Measurements from ENCODE around the gene TNNT2.

The TNNT2 gene

DNA sequence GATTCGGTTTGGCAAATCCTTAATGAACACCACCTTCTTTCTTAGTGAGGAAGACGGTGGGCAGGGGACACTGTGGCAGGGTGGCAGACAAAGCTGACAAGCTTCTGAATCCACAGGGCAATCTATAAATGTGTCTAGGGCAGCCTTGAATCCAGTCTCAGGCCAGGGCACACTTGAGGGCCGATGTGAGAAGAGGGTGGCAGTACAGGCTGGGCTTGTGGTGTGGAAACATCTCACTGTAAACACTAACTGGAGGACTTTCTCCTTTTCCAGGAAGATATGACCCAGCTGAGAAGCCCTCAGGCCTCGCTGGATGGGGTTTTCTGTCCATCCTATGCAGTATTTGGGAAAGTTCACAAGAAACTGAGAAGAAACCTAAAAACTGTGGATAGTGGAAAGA, 47.7 kb downstream of the TNNT2 start:
- Histone ChIP-seq H4K91ac (ENCODE audit: low read depth, low read length, poor library complexity) (no peak overlapping the region), H2AFZ (ENCODE audit: low read length) (no peak overlapping the region), H3K14ac (ENCODE audit: low read length) (no peak overlapping the region), H3K18ac (ENCODE audit: low read length) (no peak overlapping the region), H2BK120ac (ENCODE audit: low read depth, low read length) (no peak overlapping the region), H2BK12ac (ENCODE audit: low read length) (no peak overlapping the region), H3K27ac (replicated peaks; ENCODE audit: low read length) (no peak overlapping the region), H2BK5ac (ENCODE audit: low read length) (no peak overlapping the region), H3K36me3 (replicated peaks in 1 of 2; ENCODE audit: control insufficient read depth in 2 of 2, insufficient read depth in 2 of 2, low read length in 2 of 2) (no peaks in the 10 kb centered on the region), H2BK15ac (ENCODE audit: low read length) (no peak overlapping the region), H3K9me3 (replicated peaks in 1 of 2; ENCODE audit: control insufficient read depth in 2 of 2, insufficient read depth in 1 of 2, low read depth in 1 of 2, low read length in 2 of 2) (no peaks in the 10 kb centered on the region), H3K9ac (ENCODE audit: low read depth, low read length, poor library complexity) (no peak overlapping the region), H3K4me2 (ENCODE audit: insufficient read depth, low read length, poor library complexity, severe bottlenecking) (no peak overlapping the region), H3K79me1 (ENCODE audit: low read depth, low read length) (no peaks in the 10 kb centered on the region), H3K27me3 (ENCODE audit: control insufficient read depth in 3 of 3, insufficient read depth in 3 of 3, low read depth in 1 of 3, low read length in 3 of 3) (peaks cover 0 to 30% (median 0%) of the 10 kb centered on the region in 3 experiments), H3K4me1 (ENCODE audit: control insufficient read depth in 2 of 2, insufficient read depth in 1 of 2, low read depth in 1 of 2, low read length in 2 of 2) (peaks cover 0 to 4% of the 10 kb centered on the region in 2 donors), H2AK5ac (ENCODE audit: low read depth, low read length) (no peak overlapping the region), H3K4ac (ENCODE audit: low read length) (no peak overlapping the region), H3K4me3 (ENCODE audit: low read length in 2 of 2) (no peak overlapping the region), H3K23ac (ENCODE audit: low read depth, low read length, poor library complexity) (no peak overlapping the region), H4K8ac (ENCODE audit: low read depth, low read length) (no peak overlapping the region)
- DNase-seq (ENCODE audit: low spot score): no peak
- WGBS, 2 donors (ENCODE audit: extremely low coverage in 2 of 2, insufficient read length in 2 of 2, insufficient replicate concordance in 1 of 2): no CpG with 5 or more reads among the region's 4 CpGs

DNA sequence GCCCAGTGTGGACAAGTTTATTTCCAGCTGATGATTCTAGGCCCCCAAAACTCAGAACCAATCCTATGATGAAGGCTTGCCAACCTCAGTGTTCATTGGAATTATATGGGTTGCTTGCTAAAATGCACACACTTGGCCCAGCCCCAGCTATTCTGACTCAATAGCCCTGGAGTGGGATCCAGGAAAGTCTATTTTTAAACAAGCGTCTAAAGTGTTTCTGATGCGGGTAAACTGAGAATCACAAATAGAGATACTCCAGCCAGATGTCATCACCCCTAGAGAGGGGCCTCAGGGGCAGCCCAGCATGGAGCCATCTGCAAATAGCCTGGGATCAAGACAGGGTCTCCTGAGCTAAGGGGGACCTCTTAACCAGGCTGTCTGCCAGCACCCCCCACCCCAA, 48.2 kb downstream of the TNNT2 start:
- Histone ChIP-seq H3K9me3 (replicated peaks in 1 of 2; ENCODE audit: control insufficient read depth in 2 of 2, insufficient read depth in 1 of 2, low read depth in 1 of 2, low read length in 2 of 2) (no peaks in the 10 kb centered on the region), H3K4me1 (ENCODE audit: control insufficient read depth in 2 of 2, insufficient read depth in 1 of 2, low read depth in 1 of 2, low read length in 2 of 2) (no peaks in the 10 kb centered on the region), H2BK12ac (ENCODE audit: low read length) (no peak overlapping the region), H2BK120ac (ENCODE audit: low read depth, low read length) (no peak overlapping the region), H2AFZ (ENCODE audit: low read length) (no peak overlapping the region), H3K27ac (replicated peaks; ENCODE audit: low read length) (no peak overlapping the region), H3K23ac (ENCODE audit: low read depth, low read length, poor library complexity) (no peak overlapping the region), H3K27me3 (ENCODE audit: control insufficient read depth in 3 of 3, insufficient read depth in 3 of 3, low read depth in 1 of 3, low read length in 3 of 3) (peaks cover 0 to 30% (median 0%) of the 10 kb centered on the region in 3 experiments), H4K91ac (ENCODE audit: low read depth, low read length, poor library complexity) (no peak overlapping the region), H3K36me3 (replicated peaks in 1 of 2; ENCODE audit: control insufficient read depth in 2 of 2, insufficient read depth in 2 of 2, low read length in 2 of 2) (no peaks in the 10 kb centered on the region), H3K79me1 (ENCODE audit: low read depth, low read length) (no peaks in the 10 kb centered on the region), H2AK5ac (ENCODE audit: low read depth, low read length) (no peak overlapping the region), H3K4me3 (ENCODE audit: low read length in 2 of 2) (no peak overlapping the region), H4K8ac (ENCODE audit: low read depth, low read length) (no peak overlapping the region), H3K4me2 (ENCODE audit: insufficient read depth, low read length, poor library complexity, severe bottlenecking) (no peak overlapping the region), H3K14ac (ENCODE audit: low read length) (no peak overlapping the region), H3K4ac (ENCODE audit: low read length) (no peak overlapping the region), H2BK5ac (ENCODE audit: low read length) (no peak overlapping the region), H3K9ac (ENCODE audit: low read depth, low read length, poor library complexity) (no peak overlapping the region), H2BK15ac (ENCODE audit: low read length) (no peak overlapping the region), H3K18ac (ENCODE audit: low read length) (no peak overlapping the region)
- WGBS, 2 donors (ENCODE audit: extremely low coverage in 2 of 2, insufficient read length in 2 of 2, insufficient replicate concordance in 1 of 2): no CpG with 5 or more reads among the region's 2 CpGs
- DNase-seq (ENCODE audit: low spot score): no peak

- no peak overlapping the region for H3K18ac ChIP-seq (ENCODE audit: low read length)
- no peaks in the 10 kb centered on the region for H3K36me3 ChIP-seq (replicated peaks in 1 of 2; ENCODE audit: control insufficient read depth in 2 of 2, insufficient read depth in 2 of 2, low read length in 2 of 2)
- H2AK5ac ChIP-seq (ENCODE audit: low read depth, low read length): no peak overlapping the region
- H2BK120ac ChIP-seq (ENCODE audit: low read depth, low read length): no peak overlapping the region
- H4K91ac ChIP-seq (ENCODE audit: low read depth, low read length, poor library complexity): no peak overlapping the region
- no CpG with 5 or more reads among the region's 4 CpGs for WGBS, 2 donors (ENCODE audit: extremely low coverage in 2 of 2, insufficient read length in 2 of 2, insufficient replicate concordance in 1 of 2)
- H3K4me3 ChIP-seq (ENCODE audit: low read length in 2 of 2): no peak overlapping the region
- H3K27me3 ChIP-seq (ENCODE audit: control insufficient read depth in 3 of 3, insufficient read depth in 3 of 3, low read depth in 1 of 3, low read length in 3 of 3): peaks cover 0 to 33% (median 0%) of the 10 kb centered on the region in 3 experiments
- DNase-seq (ENCODE audit: low spot score): no peak
- no peak overlapping the region for H3K27ac ChIP-seq (replicated peaks; ENCODE audit: low read length)
- no peaks in the 10 kb centered on the region for H3K4me1 ChIP-seq (ENCODE audit: control insufficient read depth in 2 of 2, insufficient read depth in 1 of 2, low read depth in 1 of 2, low read length in 2 of 2)
- no peak overlapping the region for H3K4ac ChIP-seq (ENCODE audit: low read length)
- no peak overlapping the region for H4K8ac ChIP-seq (ENCODE audit: low read depth, low read length)
- H2BK12ac ChIP-seq (ENCODE audit: low read length): no peak overlapping the region
- H2AFZ ChIP-seq (ENCODE audit: low read length): no peak overlapping the region
- no peak overlapping the region for H3K23ac ChIP-seq (ENCODE audit: low read depth, low read length, poor library complexity)
- no peaks in the 10 kb centered on the region for H3K79me1 ChIP-seq (ENCODE audit: low read depth, low read length)
- no peak overlapping the region for H3K4me2 ChIP-seq (ENCODE audit: insufficient read depth, low read length, poor library complexity, severe bottlenecking)
- no peaks in the 10 kb centered on the region for H3K9me3 ChIP-seq (replicated peaks in 1 of 2; ENCODE audit: control insufficient read depth in 2 of 2, insufficient read depth in 1 of 2, low read depth in 1 of 2, low read length in 2 of 2)
- H3K14ac ChIP-seq (ENCODE audit: low read length): no peak overlapping the region
- no peak overlapping the region for H3K9ac ChIP-seq (ENCODE audit: low read depth, low read length, poor library complexity)
- H2BK15ac ChIP-seq (ENCODE audit: low read length): no peak overlapping the region
- no peak overlapping the region for H2BK5ac ChIP-seq (ENCODE audit: low read length)
These were observed 48.9 kb downstream of the TNNT2 start for GRCh38 chr1:201328576-201328975.

DNA sequence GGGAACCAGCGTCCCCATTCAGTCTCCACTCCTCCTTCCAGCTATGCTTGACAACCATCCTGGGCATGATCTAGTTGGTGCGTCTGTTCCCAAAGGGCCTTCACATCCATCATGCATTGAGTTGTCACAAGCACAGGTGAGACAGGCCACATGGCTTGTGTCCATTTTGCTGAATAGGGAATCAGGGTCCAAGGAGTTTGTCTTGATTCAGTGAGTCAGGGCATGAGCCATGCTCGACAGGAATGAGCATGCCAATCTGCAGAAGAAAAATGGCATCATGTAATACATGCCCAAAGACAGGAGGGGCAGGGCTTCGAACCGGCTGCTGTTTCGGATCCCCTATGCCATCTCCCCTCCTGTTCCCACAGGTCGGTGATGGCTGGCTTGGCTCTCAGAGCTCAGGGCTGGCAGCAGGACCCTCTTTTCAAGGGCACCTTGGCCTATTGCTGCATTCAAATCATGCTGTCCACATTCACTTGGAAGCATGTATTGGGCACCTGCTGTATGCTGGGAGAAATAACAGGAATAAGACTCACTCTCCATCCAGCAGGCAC, 49.7 kb downstream of the TNNT2 start:
- Histone ChIP-seq H3K4me3 (ENCODE audit: low read length in 2 of 2) (no peak overlapping the region), H3K18ac (ENCODE audit: low read length) (no peak overlapping the region), H3K4ac (ENCODE audit: low read length) (no peak overlapping the region), H2BK5ac (ENCODE audit: low read length) (no peak overlapping the region), H3K14ac (ENCODE audit: low read length) (no peak overlapping the region), H3K27me3 (ENCODE audit: control insufficient read depth in 3 of 3, insufficient read depth in 3 of 3, low read depth in 1 of 3, low read length in 3 of 3) (peaks cover 0 to 38% (median 0%) of the 10 kb centered on the region in 3 experiments), H4K8ac (ENCODE audit: low read depth, low read length) (no peak overlapping the region), H2BK12ac (ENCODE audit: low read length) (no peak overlapping the region), H3K23ac (ENCODE audit: low read depth, low read length, poor library complexity) (no peak overlapping the region), H3K79me1 (ENCODE audit: low read depth, low read length) (no peaks in the 10 kb centered on the region), H3K4me2 (ENCODE audit: insufficient read depth, low read length, poor library complexity, severe bottlenecking) (no peak overlapping the region), H4K91ac (ENCODE audit: low read depth, low read length, poor library complexity) (no peak overlapping the region), H2BK15ac (ENCODE audit: low read length) (no peak overlapping the region), H3K4me1 (ENCODE audit: control insufficient read depth in 2 of 2, insufficient read depth in 1 of 2, low read depth in 1 of 2, low read length in 2 of 2) (no peaks in the 10 kb centered on the region), H3K9ac (ENCODE audit: low read depth, low read length, poor library complexity) (no peak overlapping the region), H3K27ac (replicated peaks; ENCODE audit: low read length) (no peak overlapping the region), H2AFZ (ENCODE audit: low read length) (no peak overlapping the region), H3K36me3 (replicated peaks in 1 of 2; ENCODE audit: control insufficient read depth in 2 of 2, insufficient read depth in 2 of 2, low read length in 2 of 2) (no peaks in the 10 kb centered on the region), H3K9me3 (replicated peaks in 1 of 2; ENCODE audit: control insufficient read depth in 2 of 2, insufficient read depth in 1 of 2, low read depth in 1 of 2, low read length in 2 of 2) (no peaks in the 10 kb centered on the region), H2BK120ac (ENCODE audit: low read depth, low read length) (no peak overlapping the region), H2AK5ac (ENCODE audit: low read depth, low read length) (no peak overlapping the region)
- DNase-seq (ENCODE audit: low spot score): no peak
- no CpG with 5 or more reads among the region's 7 CpGs for WGBS, 2 donors (ENCODE audit: extremely low coverage in 2 of 2, insufficient read length in 2 of 2, insufficient replicate concordance in 1 of 2)

All from neuronal stem cell (in vitro differentiated cells).